ENCODE results near the gene MED16.

GRCh38 chr19:850221-850978 lies 42.6 kb downstream of the MED16 start:
- no peak for TF ChIP-seq TAF1 (IDR thresholded peaks at IDR 0.05; ENCODE audit: borderline replicate concordance, insufficient read depth, low read length)
- no peak for TF ChIP-seq POLR2AphosphoS5 (IDR thresholded peaks at IDR 0.05; ENCODE audit: low read depth, low read length)
- no peak for TF ChIP-seq REST (IDR thresholded peaks at IDR 0.05; ENCODE audit: insufficient read depth in 1 of 2, low read depth in 2 of 2, low read length in 2 of 2)

All from PFSK-1 (cell line).